ENCODE data around the gene CBFA2T3.
"Not testable (repeated sequence)": the region's sequence is repeated elsewhere in the genome, so short reads cannot be mapped to it uniquely, and the experiment has no call there.

Gene CBFA2T3

GRCh38 chr16:88889702-88890352 lies 87.2 kb downstream of the CBFA2T3 start:
- DNase-seq (ENCODE audit: low read depth in 2 of 2) = not testable (repeated sequence)

GRCh38 chr16:88888461-88889387 lies 88.3 kb downstream of the CBFA2T3 start:
- no peak for DNase-seq (ENCODE audit: low read depth in 2 of 2)

GRCh38 chr16:88888057-88888456 lies 89.0 kb downstream of the CBFA2T3 start:
- no peak for DNase-seq (ENCODE audit: low read depth in 2 of 2)

- no peak for DNase-seq (ENCODE audit: low read depth in 2 of 2)
These were observed 90.0 kb downstream of the CBFA2T3 start for GRCh38 chr16:88886845-88887521.

GRCh38 chr16:88886420-88886844 lies 90.6 kb downstream of the CBFA2T3 start:
- DNase-seq (ENCODE audit: low read depth in 2 of 2) = no peak

- DNase-seq (ENCODE audit: low read depth in 2 of 2) = no peak
These were observed 91.2 kb downstream of the CBFA2T3 start for GRCh38 chr16:88885693-88886280.

- no peak for DNase-seq (ENCODE audit: low read depth in 2 of 2)
These were observed 92.3 kb downstream of the CBFA2T3 start for GRCh38 chr16:88884569-88885271.

- no peak for DNase-seq (ENCODE audit: low read depth in 2 of 2)
These were observed 93.1 kb downstream of the CBFA2T3 start for GRCh38 chr16:88883946-88884345.

GRCh38 chr16:88883117-88883895 lies 93.7 kb downstream of the CBFA2T3 start:
- no peak for DNase-seq (ENCODE audit: low read depth in 2 of 2)

GRCh38 chr16:88882358-88883030 lies 94.5 kb downstream of the CBFA2T3 start:
- no peak for DNase-seq (ENCODE audit: low read depth in 2 of 2)

- DNase-seq (ENCODE audit: low read depth in 2 of 2) = no peak
These were observed 95.2 kb downstream of the CBFA2T3 start for GRCh38 chr16:88881675-88882357.

GRCh38 chr16:88881007-88881615 lies 95.9 kb downstream of the CBFA2T3 start:
- no peak for DNase-seq (ENCODE audit: low read depth in 2 of 2)

GRCh38 chr16:88880226-88881006 lies 96.6 kb downstream of the CBFA2T3 start:
- DNase-seq (ENCODE audit: low read depth in 2 of 2) = no peak

GRCh38 chr16:88879788-88880055 lies 97.3 kb downstream of the CBFA2T3 start:
- DNase-seq (ENCODE audit: low read depth in 2 of 2) = no peak

- no peak for DNase-seq (ENCODE audit: low read depth in 2 of 2)
These were observed 97.8 kb downstream of the CBFA2T3 start for GRCh38 chr16:88878967-88879787.

- DNase-seq (ENCODE audit: low read depth in 2 of 2) = no peak
These were observed 98.7 kb downstream of the CBFA2T3 start for GRCh38 chr16:88878356-88878755.

GRCh38 chr16:88877564-88878289 lies 99.3 kb downstream of the CBFA2T3 start:
- no peak for DNase-seq (ENCODE audit: low read depth in 2 of 2)

All from fibroblast of skin of left quadriceps (primary cell).